NCI-H1092 treated with DMSO at 0.1 percent for 48 hours (cell line): ENCODE results near the gene CYTH4.
"Not testable (repeated sequence)": the region's sequence is repeated elsewhere in the genome, so short reads cannot be mapped to it uniquely, and the experiment has no call there.

Source experiments
- DNase-seq: peaks from one replicate; lab custom pipeline; 2025; lab: John Stamatoyannopoulos, UW

CYTH4 gene

GRCh38 chr22:37249986-37250385 lies 32.3 kb upstream of the CYTH4 start:
- DNase-seq, result no peak

GRCh38 chr22:37251836-37252235 lies 30.5 kb upstream of the CYTH4 start:
- DNase-seq, result not testable (repeated sequence)

GRCh38 chr22:37253126-37253660 lies 29.1 kb upstream of the CYTH4 start:
- no peak for DNase-seq

- DNase-seq, result no peak
Measured at GRCh38 chr22:37254209-37254866, 28.0 kb upstream of the CYTH4 start.

GRCh38 chr22:37254867-37255233 lies 27.5 kb upstream of the CYTH4 start:
- no peak for DNase-seq

- DNase-seq, result no peak
Measured at GRCh38 chr22:37255558-37256006, 26.7 kb upstream of the CYTH4 start.

GRCh38 chr22:37256075-37256726 lies 26.1 kb upstream of the CYTH4 start:
- DNase-seq, result no peak

GRCh38 chr22:37258005-37258752 lies 24.1 kb upstream of the CYTH4 start:
- no peak for DNase-seq

GRCh38 chr22:37258753-37259401 lies 23.4 kb upstream of the CYTH4 start:
- DNase-seq, result no peak

- peak; percentile 16 for DNase-seq
Measured at GRCh38 chr22:37259540-37260029, 22.7 kb upstream of the CYTH4 start.

GRCh38 chr22:37260155-37260795 lies 22.0 kb upstream of the CYTH4 start:
- peak; percentile 34 for DNase-seq

- peak; percentile 52 for DNase-seq
Measured at GRCh38 chr22:37260901-37261336, 21.4 kb upstream of the CYTH4 start.

GRCh38 chr22:37262346-37262745 lies 20.0 kb upstream of the CYTH4 start:
- no peak for DNase-seq

- DNase-seq, result no peak
Measured at GRCh38 chr22:37263966-37264887, 18.1 kb upstream of the CYTH4 start.

- no peak for DNase-seq
Measured at GRCh38 chr22:37266581-37267134, 15.7 kb upstream of the CYTH4 start.

- DNase-seq, result peak; percentile 16
Measured at GRCh38 chr22:37267135-37267587, 15.1 kb upstream of the CYTH4 start.

GRCh38 chr22:37267661-37268413 lies 14.5 kb upstream of the CYTH4 start:
- no peak for DNase-seq

GRCh38 chr22:37269936-37270678 lies 12.2 kb upstream of the CYTH4 start:
- no peak for DNase-seq
